Fibroblast of lung (primary cell): ENCODE results near the gene ME2.

Source experiments
- CTCF ChIP-seq, 2 donors: IDR thresholded peaks in 1 of 2; conservative IDR thresholded peaks in 1 of 2; 1 replicate in 1 of 2; 2 replicates in 1 of 2; pipeline ENCODE4 v1.5.1; 2011 to 2012; ENCODE audit warnings: low read length in 2 of 2, control low read depth in 1 of 2, inconsistent platforms in 1 of 2, low read depth in 1 of 2, mild to moderate bottlenecking in 1 of 2
- EZH2 ChIP-seq: IDR thresholded peaks from 2 replicates; pipeline ENCODE4 v1.5.1; 2012; ENCODE audit warnings: low read length, control low read depth, mild to moderate bottlenecking; ENCODE audit errors: missing control alignments

GRCh38 chr18:50839996-50840395 lies 38.9 kb upstream of the ME2 start:
- TF ChIP-seq CTCF (conservative IDR thresholded peaks at IDR 0.05 in 1 of 2, IDR thresholded peaks at IDR 0.05 in 1 of 2; ENCODE audit: low read depth in 1 of 2, low read length in 2 of 2) = no peak
- TF ChIP-seq EZH2 = no peak
